Cerebellar nuclear complex (tissue), 1 donor: ENCODE measurements around the gene MZT2B.
"Not testable (repeated sequence)": the region's sequence is repeated elsewhere in the genome, so short reads cannot be mapped to it uniquely, and the experiment has no call there.

Experiments
- DNase-seq, 2 experiments: peaks; one replicate each; lab custom pipeline; 2025; lab: John Stamatoyannopoulos, UW

Gene MZT2B

DNA sequence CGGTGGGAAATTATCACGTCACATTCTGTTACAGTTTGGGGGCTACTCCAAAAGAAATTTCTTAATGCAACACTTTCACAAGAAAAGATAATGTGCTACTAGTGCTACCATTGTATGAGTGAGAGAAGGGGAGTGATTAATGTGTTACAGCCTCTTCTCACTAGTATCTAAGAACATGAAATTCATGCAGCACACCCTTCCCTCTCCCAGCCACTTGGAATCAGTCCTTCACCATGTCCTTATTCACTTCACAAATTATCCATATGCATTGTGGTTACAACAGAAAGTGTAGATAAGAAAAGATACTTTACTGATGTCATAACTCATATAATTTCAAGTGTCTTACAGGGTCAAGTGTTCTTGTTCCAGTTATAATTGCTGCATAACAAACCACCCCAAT is 37.1 kb downstream of the MZT2B start:
- not testable (repeated sequence) for DNase-seq

DNA sequence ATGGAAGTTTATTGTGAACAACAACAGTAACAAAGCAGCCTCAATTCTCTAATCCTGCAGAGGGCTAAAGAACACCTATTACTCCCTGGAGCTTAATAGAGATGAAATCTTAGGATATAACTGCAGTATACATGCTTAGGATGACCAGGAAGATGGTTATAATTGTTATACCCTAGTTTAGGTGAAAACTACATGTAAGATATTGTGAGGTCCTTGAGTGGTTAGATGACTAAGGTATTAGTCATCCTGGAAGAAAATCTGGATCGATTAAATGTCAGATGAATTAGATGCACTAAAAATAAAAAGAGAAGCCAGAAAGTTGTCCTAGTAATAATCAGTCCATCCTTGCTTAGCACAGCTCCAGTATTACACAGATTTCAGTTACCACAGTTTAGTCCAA is 38.4 kb downstream of the MZT2B start:
- not testable (repeated sequence) for DNase-seq

DNA sequence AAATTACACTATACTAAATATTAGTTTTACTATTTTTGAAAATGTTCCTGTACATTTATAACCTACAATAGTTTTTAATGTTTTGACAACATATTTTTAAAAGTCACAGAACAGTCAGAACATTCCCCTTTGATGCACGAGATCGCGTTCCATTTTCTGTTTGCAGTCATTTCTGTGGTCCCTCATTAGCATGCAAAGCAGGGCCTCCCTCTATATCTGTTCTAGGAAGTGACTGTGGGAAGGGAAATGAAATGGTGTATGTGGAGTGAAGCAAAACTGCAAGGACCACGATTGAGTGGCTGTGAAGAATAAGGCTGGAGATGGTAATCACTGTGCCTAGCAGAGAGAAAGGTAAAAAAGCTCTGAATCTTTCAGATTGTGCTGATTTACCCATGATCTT is 40.5 kb downstream of the MZT2B start:
- not testable (repeated sequence) for DNase-seq

DNA sequence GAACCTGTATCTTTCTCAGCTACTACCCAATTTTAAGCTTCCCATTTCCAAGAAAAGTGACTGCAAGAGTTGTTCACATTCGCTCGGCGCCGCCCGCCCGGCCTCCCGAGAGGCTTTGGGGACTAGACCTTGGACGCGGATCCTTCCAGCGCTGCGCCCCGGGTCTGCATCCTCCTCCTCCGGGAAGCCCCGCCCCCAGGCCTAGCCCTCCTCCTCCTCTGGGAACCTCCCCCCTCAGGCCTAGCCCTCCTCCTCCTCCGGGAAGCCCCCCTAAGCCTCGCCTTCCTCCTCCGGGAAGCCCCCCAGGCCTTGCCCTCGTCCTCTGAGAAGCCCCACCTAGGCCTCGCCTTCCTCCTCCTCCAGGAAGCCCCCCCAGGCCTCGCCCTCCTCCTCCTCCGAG is 45.9 kb downstream of the MZT2B start:
- not testable (repeated sequence) for DNase-seq

DNA sequence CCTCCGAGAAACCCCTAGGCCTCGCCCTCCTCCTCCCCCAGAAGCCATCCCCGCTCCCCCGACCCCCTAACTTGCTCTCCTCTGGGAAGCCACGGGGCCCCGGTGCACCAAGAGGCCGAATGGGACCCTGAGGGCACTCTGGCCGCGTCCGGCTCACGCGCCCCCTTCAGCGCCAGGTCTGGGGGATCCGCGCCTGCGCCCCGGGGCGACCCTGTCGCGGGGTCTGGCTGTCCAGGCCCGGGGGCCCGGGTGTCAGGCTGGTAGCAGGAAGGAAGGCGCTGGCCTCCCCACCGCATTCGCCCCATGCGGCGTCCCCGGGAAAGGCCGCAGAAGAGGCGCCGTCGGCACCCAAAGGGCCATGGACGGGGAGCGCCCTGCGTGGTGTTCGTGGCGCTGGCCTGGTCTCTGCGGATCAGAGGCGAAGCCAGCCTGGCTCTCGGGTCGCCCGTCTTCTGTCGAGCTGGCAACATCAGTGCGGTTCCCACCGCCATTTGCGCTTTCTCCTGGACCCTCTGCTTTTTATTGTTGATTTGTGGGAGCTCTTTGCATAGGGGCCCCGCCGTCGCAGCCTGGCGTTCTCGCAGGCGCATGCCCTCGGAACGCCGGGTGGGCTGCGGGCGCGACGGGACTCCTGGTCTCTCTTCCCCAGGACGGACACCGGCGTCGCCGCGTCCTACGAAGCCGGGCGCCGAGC is 46.6 kb downstream of the MZT2B start:
- DNase-seq: not testable (repeated sequence)

DNA sequence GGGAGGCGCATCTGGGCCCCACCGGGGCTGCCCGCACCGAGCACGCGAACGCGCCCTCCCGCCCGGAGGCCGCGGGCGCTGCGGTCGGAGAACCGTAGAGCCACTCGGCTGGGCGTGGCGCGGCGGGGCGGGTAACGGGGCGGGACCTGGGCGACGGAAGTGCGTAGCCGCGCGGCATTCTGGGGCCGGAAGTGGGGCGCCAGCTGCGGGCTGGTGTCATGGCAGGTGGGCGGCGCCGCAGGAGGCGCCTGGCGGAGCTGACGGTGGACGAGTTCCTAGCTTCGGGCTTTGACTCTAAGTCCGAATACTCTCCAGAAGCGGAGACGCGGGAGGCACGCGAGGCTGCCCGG is 47.1 kb downstream of the MZT2B start:
- DNase-seq: not testable (repeated sequence)

DNA sequence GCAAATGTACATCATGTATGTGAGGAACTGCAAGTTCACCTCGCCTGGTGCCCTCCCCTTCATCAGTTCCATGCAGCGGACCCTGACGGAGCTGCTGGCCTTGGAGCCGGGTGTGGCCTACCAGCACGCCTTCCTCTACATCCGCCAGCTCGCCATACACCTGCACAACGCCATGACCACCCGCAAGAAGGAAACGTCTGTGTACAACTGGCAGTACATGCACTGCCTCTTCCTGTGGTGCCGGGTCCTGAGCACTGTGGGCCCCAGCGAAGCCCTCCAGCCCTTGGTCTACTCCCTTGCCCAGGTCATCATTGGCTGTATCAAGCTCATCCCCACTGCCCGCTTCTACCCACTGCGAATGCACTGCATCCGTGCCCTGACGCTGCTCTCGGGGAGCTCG is 48.3 kb downstream of the MZT2B start:
- not testable (repeated sequence) for DNase-seq

DNA sequence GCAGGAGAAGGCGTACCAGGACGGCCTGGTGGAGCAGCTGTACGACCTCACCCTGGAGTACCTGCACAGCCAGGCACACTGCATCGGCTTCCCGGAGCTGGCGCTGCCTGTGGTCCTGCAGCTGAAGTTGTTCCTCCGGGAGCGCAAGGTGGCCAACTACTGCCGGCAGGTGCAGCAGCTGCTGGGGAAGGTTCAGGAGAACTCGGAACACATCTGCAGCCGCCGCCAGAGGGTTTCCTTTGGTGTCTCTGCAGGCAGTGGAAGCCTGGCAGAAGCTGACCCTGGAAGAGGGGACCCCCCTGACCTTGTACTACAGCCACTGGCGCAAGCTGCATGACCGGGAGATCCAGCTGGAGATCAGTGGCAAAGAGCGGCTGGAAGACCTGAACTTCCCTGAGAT is 48.8 kb downstream of the MZT2B start:
- DNase-seq: not testable (repeated sequence)

DNA sequence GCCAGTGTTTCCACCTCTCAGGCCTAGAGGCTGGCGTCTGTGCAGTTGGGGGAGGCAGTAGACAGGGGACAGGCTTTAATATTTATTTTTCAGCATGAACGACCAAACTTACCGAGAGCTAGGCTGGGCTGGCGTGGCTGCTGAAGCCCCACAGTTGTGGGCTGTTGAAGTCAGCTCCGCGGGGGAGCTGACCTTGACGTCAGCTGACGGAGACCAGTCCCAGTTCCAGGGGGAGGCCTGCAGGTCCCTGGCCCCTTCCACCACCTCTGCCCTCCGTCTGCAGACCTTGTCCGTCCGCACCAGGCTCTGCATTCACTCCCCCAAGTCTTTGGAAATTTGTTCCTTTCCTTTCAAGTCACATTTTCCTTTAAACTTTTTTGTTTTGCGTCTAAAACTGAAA is 49.6 kb downstream of the MZT2B start:
- DNase-seq: no peak

DNA sequence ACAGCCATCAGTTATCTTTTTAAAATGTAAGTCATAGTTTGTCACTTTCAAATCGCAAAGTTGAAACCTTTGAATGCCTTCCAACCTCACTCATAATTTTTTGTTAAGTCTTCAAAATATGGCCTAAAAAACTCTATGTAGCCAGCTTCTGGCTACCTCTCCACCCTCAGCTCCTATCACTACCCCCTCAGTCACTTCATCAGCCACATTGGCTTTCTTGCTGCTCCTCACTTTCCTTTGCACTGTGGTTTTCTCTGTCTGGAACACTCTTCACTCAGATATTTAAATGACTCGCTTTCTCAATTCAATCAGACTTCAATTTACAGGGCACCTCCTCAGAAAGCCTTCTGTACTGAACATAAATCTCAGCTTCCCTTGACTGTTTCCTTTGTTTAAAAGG is 51.0 kb downstream of the MZT2B start:
- not testable (repeated sequence) for DNase-seq

DNA sequence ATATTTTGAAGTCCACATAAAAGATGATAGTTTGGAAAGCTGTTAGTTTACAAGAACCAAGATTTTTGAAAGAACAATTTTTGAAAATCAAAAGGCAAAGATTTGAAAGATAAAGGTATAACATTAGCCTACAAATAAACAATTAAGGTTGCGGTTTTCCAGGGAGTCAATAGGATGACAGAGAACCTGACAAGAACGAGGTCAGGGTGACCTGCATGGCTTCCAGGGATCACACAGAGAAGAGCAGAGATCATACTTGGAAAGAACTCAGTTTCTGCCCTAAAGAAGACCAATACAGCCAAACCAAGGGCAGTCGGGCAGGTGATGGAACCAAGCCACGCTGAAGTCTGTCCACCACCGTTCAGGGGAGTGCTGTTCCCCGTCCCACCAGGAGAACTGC is 57.5 kb downstream of the MZT2B start:
- DNase-seq: not testable (repeated sequence)
